Glutamatergic neuron (in vitro differentiated cells): ENCODE measurements around the gene SENP6. TPM values are rescaled to one million over a fixed set of nuclear protein-coding genes. Genes with fewer than 3 reads are reported as not detected.

Experiments used
- DNase-seq: peaks from one replicate; pipeline ENCODE4 v3.0.0; 2022
- H3K27ac Mint-ChIP-seq: one replicate; pipeline ENCODE4 v1.8.0; 2020; ENCODE audit warnings: mild to moderate bottlenecking, mixed read lengths, inconsistent platforms; ENCODE audit not compliant: unreplicated experiment
- H3K27me3 Mint-ChIP-seq: one replicate; pipeline ENCODE4 v1.8.0; 2020; ENCODE audit warnings: mild to moderate bottlenecking, moderate library complexity, mixed read lengths, inconsistent platforms; ENCODE audit not compliant: unreplicated experiment
- H3K36me3 Mint-ChIP-seq: one replicate; pipeline ENCODE4 v1.8.0; 2020; ENCODE audit warnings: mild to moderate bottlenecking, mixed read lengths, inconsistent platforms; ENCODE audit not compliant: unreplicated experiment
- H3K4me1 Mint-ChIP-seq: one replicate; pipeline ENCODE4 v1.8.0; 2020; ENCODE audit warnings: mild to moderate bottlenecking, low read depth, mixed read lengths, inconsistent platforms; ENCODE audit not compliant: unreplicated experiment
- H3K4me3 Mint-ChIP-seq: one replicate; pipeline ENCODE4 v1.8.0; 2020; ENCODE audit warnings: mild to moderate bottlenecking, mixed read lengths, inconsistent platforms; ENCODE audit not compliant: unreplicated experiment
- H3K9me3 Mint-ChIP-seq: one replicate; pipeline ENCODE4 v1.8.0; 2020; ENCODE audit warnings: mild to moderate bottlenecking, moderate library complexity, mixed read lengths, inconsistent platforms; ENCODE audit not compliant: unreplicated experiment
- total RNA-seq: library from RNA; stranded (reverse); fragmentation: NEBNext Ultra II Directional; extraction: Animal tissue kit (Norgen Biotek cat#: 25700); gene quantifications from one replicate; pipeline ENCODE4 v1.2.1, GENCODE V29; 2021; ENCODE audit not compliant: unreplicated experiment
- TF ChIP-seq, protein P1 (sequence below): fragments of 200-600 bp; sonication (generic); IDR thresholded peaks from one replicate; pipeline ENCODE4 v1.5.0; 2021; ENCODE audit not compliant: partially characterized antibody, unreplicated experiment

The SENP6 gene
- total RNA-seq, 1 donor from 2014 or later: 113 TPM

DNA sequence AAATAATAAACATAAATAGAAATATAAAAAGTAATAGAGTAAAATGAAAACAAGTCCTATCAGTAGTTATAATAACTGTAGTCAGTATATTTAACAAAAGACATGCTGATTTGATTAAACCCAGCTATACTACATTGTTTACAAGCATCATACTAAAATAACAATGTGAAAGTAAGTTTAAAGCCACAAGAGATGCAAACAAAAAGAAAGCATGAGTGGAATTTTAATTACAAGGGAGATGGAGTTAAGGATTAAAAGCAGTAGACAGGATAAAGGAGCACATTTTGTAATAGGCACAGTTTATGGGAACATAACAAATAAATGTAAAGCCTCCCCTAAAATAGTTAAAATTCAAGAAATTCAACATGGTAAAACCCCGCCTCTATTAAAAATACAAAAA lies 41.5 kb downstream of the SENP6 start:
- Mint-ChIP-seq H3K9me3 (no peaks in the 10 kb centered on the region), H3K4me1 (no peaks in the 10 kb centered on the region), H3K4me3 (no peak overlapping the region), H3K36me3 (no peaks in the 10 kb centered on the region), H3K27ac (no peak overlapping the region), H3K27me3 (no peaks in the 10 kb centered on the region)
- no peak for DNase-seq
- TF ChIP-seq, protein P1, sequence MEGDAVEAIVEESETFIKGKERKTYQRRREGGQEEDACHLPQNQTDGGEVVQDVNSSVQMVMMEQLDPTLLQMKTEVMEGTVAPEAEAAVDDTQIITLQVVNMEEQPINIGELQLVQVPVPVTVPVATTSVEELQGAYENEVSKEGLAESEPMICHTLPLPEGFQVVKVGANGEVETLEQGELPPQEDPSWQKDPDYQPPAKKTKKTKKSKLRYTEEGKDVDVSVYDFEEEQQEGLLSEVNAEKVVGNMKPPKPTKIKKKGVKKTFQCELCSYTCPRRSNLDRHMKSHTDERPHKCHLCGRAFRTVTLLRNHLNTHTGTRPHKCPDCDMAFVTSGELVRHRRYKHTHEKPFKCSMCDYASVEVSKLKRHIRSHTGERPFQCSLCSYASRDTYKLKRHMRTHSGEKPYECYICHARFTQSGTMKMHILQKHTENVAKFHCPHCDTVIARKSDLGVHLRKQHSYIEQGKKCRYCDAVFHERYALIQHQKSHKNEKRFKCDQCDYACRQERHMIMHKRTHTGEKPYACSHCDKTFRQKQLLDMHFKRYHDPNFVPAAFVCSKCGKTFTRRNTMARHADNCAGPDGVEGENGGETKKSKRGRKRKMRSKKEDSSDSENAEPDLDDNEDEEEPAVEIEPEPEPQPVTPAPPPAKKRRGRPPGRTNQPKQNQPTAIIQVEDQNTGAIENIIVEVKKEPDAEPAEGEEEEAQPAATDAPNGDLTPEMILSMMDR: no peak

DNA sequence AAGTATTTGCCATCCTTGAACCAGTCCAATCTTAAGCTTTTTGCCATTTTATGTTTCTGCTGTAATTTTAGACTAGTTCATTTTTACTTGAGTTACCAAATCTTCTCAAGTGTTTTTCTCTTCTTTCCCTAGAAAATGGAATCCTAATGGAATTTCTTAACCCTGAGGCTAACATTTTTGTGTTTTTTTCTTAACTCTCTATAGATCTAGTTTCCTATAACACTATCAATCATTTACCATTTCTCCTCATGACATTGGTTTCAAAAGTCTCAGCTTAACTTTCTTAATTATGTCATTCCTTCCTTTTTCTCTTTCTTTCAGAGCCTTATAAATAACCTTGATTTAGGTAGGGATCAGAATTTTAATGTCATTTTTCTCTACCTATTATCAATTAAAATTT lies 54.8 kb downstream of the SENP6 start:
- no peaks in the 10 kb centered on the region for H3K9me3 Mint-ChIP-seq
- H3K27ac Mint-ChIP-seq: no peak overlapping the region
- no peaks in the 10 kb centered on the region for H3K4me1 Mint-ChIP-seq
- TF ChIP-seq, protein P1: no peak
- no peak for DNase-seq
- H3K27me3 Mint-ChIP-seq: no peaks in the 10 kb centered on the region
- H3K36me3 Mint-ChIP-seq: no peaks in the 10 kb centered on the region
- H3K4me3 Mint-ChIP-seq: no peak overlapping the region

DNA sequence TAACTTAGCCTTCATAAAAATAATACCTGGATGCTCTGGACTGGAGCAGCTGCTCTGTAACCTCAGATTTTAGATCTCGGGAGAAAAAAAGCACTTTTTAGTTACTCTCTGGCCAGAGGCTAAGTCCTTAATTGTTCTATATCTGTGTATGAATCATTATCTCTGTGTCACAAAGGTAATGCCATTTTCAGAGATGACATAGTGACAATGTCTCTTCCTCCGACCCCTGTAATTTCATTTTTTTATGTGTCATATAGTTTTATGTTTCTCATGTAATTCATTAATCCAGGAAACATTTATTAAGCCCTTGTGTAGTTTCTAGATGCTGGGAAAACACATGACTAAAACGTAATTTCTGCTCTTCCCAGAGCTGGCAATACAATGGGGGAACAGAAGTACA lies 55.6 kb downstream of the SENP6 start:
- H3K27me3 Mint-ChIP-seq: no peaks in the 10 kb centered on the region
- H3K4me3 Mint-ChIP-seq: no peak overlapping the region
- H3K36me3 Mint-ChIP-seq: no peaks in the 10 kb centered on the region
- no peaks in the 10 kb centered on the region for H3K4me1 Mint-ChIP-seq
- DNase-seq: no peak
- TF ChIP-seq, protein P1: no peak
- no peak overlapping the region for H3K27ac Mint-ChIP-seq
- no peaks in the 10 kb centered on the region for H3K9me3 Mint-ChIP-seq

DNA sequence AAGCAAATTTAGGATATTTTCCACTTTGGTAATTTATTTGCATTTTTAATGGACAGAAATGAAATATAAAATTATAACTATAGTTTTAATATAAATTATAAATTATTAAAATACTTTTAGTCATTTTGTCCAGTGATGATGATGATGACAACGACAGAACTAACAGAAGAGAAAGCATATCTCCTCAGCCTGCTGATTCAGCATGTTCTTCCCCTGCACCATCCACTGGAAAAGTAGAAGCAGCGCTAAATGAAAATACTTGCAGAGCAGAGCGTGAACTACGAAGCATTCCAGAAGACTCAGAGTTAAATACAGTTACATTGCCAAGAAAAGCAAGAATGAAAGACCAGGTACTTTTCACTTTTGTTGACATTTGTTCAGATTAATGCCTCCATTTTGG lies 64.9 kb downstream of the SENP6 start:
- Mint-ChIP-seq H3K9me3 (no peaks in the 10 kb centered on the region), H3K4me1 (no peaks in the 10 kb centered on the region), H3K36me3 (no peaks in the 10 kb centered on the region), H3K27me3 (no peaks in the 10 kb centered on the region), H3K4me3 (no peak overlapping the region), H3K27ac (no peak overlapping the region)
- TF ChIP-seq, protein P1: no peak
- DNase-seq: no peak

DNA sequence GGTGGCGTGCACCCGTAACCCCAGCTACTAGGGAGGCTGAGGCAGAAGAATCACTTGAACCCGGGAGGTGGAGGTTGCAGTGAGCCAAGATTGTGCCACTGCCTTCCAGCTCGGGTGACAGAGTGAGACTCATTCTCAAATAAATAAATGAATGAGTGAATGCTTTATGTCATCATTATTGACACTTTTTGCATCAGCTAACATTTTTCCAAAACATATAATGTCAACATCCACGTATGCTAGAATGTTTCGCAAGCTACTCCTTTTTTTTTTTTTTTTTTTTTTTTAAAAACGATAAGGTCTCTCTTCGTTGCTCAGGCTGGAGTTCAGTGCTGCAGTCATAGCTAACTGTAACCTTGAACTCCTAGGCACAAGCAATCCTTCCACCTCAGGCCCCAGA lies 72.2 kb downstream of the SENP6 start:
- no peak for DNase-seq
- no peaks in the 10 kb centered on the region for H3K36me3 Mint-ChIP-seq
- TF ChIP-seq, protein P1: no peak
- H3K27me3 Mint-ChIP-seq: no peaks in the 10 kb centered on the region
- H3K4me3 Mint-ChIP-seq: no peak overlapping the region
- no peak overlapping the region for H3K27ac Mint-ChIP-seq
- H3K9me3 Mint-ChIP-seq: no peaks in the 10 kb centered on the region
- no peaks in the 10 kb centered on the region for H3K4me1 Mint-ChIP-seq
